Femur (tissue), 1 donor: ENCODE data around the gene TMEM132C.
A peak's percentile ranks its signal among the peaks of the same experiment; 100 is the strongest.
"Not testable (repeated sequence)": the region's sequence is repeated elsewhere in the genome, so short reads cannot be mapped to it uniquely, and the experiment has no call there.

Experiments used
- DNase-seq: peaks from one replicate; pipeline ENCODE4 v3.0.0-alpha.2; 2017

TMEM132C gene

GRCh38 chr12:128571906-128572810, 305.2 kb downstream of the TMEM132C start:
- no peak for DNase-seq

- DNase-seq: no peak
Observed at GRCh38 chr12:128573907-128574306, 306.9 kb downstream of the TMEM132C start.

- DNase-seq: no peak
Observed at GRCh38 chr12:128578045-128578444, 311.1 kb downstream of the TMEM132C start.

DNA sequence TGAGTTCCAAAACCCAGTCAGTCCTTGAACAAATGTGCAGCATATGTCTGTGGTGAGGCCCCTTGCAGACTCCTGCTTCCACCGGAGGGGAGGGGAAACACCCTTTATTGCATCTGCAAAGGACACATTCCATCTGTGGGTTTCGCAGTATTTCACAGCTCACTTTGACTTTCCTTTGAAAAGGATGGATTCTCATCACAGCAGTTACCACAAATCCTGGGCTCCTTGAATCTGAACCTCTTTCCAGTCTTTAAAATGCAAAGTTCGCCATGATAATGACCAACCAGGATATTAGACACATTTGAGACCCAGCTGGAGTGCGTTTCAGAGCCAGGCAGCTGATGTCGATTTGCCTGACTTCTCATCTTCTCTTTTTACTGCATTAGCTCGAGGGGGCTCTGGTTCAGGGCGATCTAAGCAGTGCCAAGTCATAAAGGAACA, 314.4 kb downstream of the TMEM132C start:
- DNase-seq: peak; percentile 58

DNA sequence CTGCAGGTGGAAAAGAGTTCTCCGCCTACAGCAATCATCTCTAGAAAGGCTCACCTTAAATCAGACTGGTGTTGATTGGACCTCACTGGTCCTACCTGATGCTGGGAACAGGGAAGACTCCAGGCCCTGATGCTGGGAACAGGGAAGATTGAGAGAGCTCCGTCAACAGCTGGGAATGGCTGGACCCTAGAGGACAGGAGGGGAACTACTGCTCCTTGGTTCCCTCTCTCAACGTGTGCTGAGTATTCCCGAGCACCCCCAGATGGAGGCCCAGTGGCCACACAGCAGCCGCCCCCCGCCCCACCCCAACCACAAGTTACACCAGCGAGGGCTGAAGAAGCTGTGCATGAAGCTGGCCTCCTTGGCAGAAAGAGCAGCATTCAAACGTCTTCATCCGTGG, 316.5 kb downstream of the TMEM132C start:
- DNase-seq: no peak

GRCh38 chr12:128586451-128587029, 319.6 kb downstream of the TMEM132C start:
- DNase-seq: no peak

DNA sequence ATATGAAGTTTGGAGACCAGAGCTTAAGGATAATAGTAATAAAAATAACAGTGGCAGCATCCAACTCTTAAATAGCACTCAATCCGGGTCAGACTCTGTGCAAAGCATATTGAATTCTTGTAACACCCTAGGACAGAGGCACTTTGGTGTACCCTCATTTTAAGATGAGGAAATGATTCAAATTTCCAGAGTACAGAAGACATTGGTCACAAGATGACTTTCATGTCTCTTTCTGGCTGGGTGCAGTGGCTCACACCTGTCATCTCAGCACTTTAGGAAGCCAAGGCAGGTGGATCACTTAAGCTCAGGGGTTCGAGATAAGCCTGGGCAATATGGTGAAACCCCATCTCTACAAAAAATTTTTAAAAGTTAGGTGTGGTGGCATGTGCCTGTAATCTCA, 320.9 kb downstream of the TMEM132C start:
- DNase-seq: no peak

DNA sequence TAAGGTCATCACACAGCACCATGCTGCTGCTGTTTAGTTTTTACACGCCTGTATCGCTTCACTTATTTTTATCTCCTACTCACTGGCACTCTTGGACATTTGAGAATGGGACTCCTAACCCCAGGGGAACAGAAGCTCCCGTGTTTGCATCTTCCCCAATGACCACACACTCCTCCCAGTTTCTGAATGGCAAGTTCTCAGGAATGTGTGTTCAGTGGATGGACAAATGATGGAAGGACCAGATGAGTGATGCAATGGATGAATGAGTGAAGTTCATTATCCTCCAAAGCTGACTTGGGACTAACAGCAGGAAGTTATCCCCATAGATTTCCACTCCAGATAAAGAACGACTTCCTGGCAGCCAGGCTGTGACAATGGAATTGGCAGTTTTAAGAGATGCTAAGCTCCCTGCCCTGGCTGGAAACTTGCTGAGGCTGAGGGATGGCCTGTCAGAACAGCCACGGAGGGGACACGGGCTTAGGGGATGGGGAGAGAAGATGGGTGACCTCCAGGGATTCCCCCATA, 325.3 kb downstream of the TMEM132C start:
- no peak for DNase-seq

DNA sequence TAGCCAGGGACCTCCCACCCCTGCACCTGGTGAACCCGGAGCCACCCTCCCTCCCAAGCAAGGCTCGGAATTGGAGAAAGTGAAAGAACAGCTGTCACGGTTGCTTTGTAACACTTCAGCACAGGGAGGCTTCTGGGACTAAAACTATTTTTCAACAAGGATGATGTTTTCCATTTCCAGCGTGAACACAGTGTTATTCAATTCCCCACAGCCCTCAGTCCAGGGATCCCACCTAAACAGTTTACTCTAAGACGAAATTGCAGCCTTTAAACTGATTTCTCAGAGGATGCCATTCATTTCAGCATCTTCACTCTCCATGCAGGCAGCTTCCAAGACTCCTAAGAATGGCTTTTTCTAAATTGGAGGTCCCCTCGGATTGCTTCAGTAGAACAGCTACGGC, 327.6 kb downstream of the TMEM132C start:
- no peak for DNase-seq

- DNase-seq: no peak
Observed at GRCh38 chr12:128595609-128596008, 328.6 kb downstream of the TMEM132C start.

DNA sequence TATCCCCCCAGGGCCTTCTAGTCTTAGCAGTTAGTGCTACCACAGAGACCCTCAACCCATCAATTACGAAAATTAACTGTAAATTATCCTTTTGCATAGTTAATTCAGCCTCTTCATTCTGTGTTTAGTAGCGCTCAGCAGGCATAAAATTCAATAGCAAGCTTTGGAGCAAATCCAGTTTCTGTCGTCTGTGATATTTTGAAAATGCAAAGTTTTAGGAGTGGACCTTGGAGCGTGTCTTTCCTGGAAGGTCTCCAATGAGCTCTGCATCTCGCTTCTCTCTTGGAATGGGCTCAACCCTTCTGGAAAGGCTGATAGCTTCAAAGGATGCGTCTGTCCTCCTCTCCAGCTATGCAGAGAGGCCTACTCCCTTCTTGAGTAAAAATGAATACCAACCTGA, 333.9 kb downstream of the TMEM132C start:
- peak; percentile 31 for DNase-seq

DNA sequence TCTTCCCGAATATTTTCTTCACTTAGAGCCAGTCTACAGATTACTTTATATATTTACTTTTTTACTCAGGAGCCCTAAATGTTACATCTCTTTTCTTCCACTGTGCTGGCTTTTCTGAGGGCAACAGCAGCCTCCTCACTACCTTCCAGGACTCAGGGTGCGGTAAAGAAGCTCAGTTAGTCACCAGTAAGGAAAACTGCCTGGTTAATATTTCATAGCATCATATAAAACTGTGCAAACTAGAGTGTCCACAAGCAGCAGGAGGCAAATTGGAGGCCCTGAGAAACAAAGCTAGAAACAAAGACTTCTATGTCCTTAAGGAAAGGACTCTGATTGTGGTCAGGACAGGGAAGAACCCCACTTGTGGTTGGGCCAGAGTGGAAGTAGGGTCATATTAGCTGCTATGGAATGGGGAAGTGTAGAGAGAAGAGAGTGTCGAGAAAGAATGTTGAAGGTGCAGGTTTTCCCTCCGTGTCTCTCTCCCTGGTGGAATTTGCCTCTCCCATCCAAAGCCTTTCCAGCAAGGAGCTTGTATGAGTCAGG, 336.7 kb downstream of the TMEM132C start:
- no peak for DNase-seq

DNA sequence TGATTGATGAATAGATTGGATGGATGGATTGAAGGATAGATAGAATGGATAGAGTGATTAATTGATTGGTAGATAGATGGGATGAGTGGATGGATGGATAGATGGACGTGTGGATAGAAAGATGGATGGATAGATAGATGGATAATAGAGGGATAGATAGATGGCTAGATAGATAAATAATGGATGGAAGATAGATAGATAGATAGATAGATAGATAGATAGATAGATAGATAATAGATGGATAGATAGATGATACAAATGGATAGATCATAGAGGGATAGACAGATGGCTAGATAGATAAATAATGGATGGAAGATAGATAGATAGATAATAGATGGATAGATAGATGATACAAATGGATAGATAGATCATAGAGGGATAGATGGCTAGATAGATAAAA, 337.2 kb downstream of the TMEM132C start:
- DNase-seq: not testable (repeated sequence)

- DNase-seq: peak; percentile 46
Observed at GRCh38 chr12:128606051-128606450, 339.1 kb downstream of the TMEM132C start.

- DNase-seq: no peak
Observed at GRCh38 chr12:128606538-128606937, 339.6 kb downstream of the TMEM132C start.

- DNase-seq: no peak
Observed at GRCh38 chr12:128606970-128607369, 340.0 kb downstream of the TMEM132C start.

- no peak for DNase-seq
Observed at GRCh38 chr12:128607641-128608040, 340.7 kb downstream of the TMEM132C start.

- no peak for DNase-seq
Observed at GRCh38 chr12:128609861-128610260, 342.9 kb downstream of the TMEM132C start.

DNA sequence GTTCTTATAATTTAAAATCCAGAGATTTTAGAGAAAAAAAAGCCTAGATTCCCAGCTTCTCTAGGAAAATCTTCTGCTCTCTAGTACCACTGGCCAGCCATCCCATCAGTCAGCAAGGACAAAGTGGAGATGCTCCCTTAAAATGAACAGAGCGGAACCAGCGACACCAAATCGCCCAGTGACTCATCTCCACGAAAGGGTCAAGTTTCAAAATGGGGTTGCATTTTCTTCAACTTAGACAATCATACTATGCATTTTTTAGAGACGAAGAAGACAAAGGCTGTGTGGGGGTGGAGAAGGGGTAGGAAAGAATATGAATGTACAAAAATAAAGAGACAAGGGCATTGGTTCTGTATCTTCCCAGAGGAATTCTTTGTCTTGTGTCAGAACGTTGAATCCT, 344.8 kb downstream of the TMEM132C start:
- no peak for DNase-seq

DNA sequence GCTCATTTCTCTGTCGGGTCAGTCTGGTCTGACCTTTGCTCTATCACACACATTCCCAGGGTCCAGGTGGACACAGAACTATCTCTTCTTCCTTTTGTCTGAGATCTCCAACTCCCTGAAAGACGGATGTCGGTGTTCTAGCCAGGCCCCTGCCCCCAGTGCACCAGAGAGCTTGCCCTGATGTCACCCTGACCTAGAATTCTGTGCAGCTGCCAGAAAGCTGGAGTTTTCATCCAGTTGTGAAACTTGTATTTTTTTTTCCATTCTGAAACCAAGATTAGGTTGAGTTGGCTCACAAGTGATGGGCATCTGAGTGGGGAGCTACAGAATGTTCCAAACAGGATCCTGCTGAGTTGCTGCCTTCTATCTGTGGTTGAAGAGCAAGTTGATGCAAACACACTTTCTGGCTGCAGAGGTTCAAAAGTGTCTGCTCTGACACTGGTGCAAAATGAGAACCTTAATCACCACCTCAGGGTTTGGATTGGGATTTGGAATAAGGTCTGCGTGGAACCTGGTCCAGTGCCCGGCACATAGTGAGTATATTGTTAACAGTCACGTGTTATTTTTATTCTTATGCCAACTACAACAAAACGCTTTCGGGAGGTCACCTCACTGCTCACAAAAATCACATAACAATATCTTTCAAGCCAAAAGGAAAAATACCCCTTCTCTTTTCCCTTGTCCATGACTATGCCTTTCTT, 345.3 kb downstream of the TMEM132C start:
- DNase-seq: no peak

DNA sequence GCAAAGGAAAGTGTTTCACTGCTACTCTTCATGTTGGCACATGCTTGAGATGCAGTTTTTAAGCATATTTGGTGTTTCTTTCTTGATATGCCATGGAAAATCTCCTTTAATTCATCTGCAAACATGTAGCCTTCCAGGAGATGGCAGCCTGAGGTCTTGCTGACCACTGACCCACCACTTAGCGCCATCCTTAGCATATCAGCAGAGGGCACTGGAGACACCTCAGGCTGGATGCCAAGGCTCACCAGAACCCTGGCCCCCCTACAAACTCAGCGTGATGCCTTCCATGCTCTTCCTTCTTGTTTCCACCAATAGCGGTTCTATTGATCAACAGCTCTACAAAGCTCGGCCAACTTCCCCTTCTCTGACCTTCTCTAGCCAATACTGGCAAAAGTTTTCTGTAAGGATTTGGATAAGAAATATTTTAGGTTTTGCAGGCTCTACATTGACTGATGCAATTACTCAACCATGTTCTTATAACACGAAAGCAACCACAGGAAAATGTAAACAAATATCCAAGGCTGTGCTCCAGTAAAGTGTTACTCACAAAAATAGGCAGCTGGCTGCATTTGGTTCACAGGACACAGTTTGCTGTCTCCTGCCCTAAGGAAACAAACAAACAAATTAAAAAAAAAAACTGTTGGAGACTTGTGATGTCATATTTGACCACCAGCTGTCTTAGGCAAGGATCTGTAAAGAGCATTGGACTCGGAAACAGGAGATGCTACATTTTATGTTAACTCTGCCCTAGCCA, 347.0 kb downstream of the TMEM132C start:
- no peak for DNase-seq

DNA sequence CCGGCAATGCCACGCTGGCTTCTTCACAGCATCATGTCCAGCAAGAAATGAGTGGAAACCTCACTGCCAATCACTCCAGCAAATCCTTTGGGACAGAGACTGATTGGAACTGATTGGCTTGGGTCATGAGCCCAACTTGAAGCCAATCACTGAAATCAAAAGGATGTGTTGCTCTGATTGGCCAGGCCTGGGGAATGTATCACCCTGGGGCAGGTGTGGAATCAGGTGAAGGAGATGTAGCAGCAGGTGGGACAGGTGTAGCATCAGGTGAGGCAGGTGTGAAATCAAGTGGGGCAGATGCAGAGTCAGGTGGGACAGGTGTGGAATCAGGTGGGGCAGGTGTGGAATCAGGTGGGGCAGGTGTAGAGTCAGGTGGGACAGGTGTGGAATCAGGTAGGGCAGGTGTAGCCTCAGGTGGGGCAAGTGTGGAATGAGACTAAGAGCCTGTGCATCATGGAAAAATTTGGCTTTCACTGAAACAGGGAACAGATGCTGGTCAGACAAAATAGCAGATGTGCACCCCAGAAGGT, 350.4 kb downstream of the TMEM132C start:
- DNase-seq: no peak
